ENCODE results near the gene DTNBP1. TPM values are rescaled to one million over a fixed set of nuclear protein-coding genes. Genes with fewer than 3 reads are reported as not detected.

The DTNBP1 gene
- total and polyA plus RNA-seq, 2 donors (not counting 3 experiments of a cell fraction or from before 2014, with no cell fraction given): 24.3 to 28.9 TPM

GRCh38 chr6:15672818-15673217 lies 10.0 kb upstream of the DTNBP1 start:
- CTCF ChIA-PET: interaction anchor here (1.7 kb wide), 1 partner anchor 510 kb away, joined by 5 read pairs; no protein-coding TSS in a partner anchor
- dilution Hi-C loops (cut with MboI; ENCODE audit: extremely low pct_ligation_motif_present, low sequenced_read_pairs) (no loop called here), intact Hi-C loops (cut with micrococcal nuclease) (no loop called here)
- no peak overlapping the region for H3K27ac ChIP-seq (ENCODE audit: insufficient read depth, low read depth, low read length)
- POLR2A ChIA-PET: no interaction called here
- no peak for FAIRE-seq
- no TSS peak for BruUV-seq (replicated peaks)
- TF ChIP-seq MAX (IDR thresholded peaks at IDR 0.05; ENCODE audit: insufficient read depth, insufficient read length) (no peak), JUN (IDR thresholded peaks at IDR 0.05; ENCODE audit: borderline replicate concordance, insufficient read depth, insufficient read length, low read depth) (no peak), MYC (IDR thresholded peaks at IDR 0.05; ENCODE audit: low read depth, low read length) (no peak), EZH2 (IDR thresholded peaks at IDR 0.05; ENCODE audit: borderline replicate concordance, low read depth, low read length, severe bottlenecking) (no peak), POLR2AphosphoS5 (IDR thresholded peaks at IDR 0.05; ENCODE audit: insufficient read depth, low read depth, low read length) (no peak), CTCF (IDR thresholded peaks at IDR 0.05; ENCODE audit: extremely low read depth in 1 of 2, insufficient read depth in 1 of 2, low read depth in 1 of 2, low read length in 2 of 2) (no peak), FOS (IDR thresholded peaks at IDR 0.05; ENCODE audit: borderline replicate concordance, insufficient read depth, low read length) (no peak), POLR2A (IDR thresholded peaks at IDR 0.05; ENCODE audit: low read depth, low read length) (no peak), GATA2 (IDR thresholded peaks at IDR 0.05; ENCODE audit: insufficient read depth, insufficient read length, low read depth, low read length) (no peak)
- no peaks in the 10 kb centered on the region for H3K9me3 ChIP-seq (replicated peaks; ENCODE audit: control insufficient read depth, insufficient read depth, low read length)
- H3K79me2 ChIP-seq (ENCODE audit: control insufficient read depth, insufficient read depth, low read length): no peaks in the 10 kb centered on the region
- H3K9me1 ChIP-seq (replicated peaks; ENCODE audit: control insufficient read depth, extremely low read depth, insufficient read depth, low read length): no peaks in the 10 kb centered on the region
- H4K20me1 ChIP-seq (replicated peaks; ENCODE audit: control insufficient read depth, extremely low read depth, insufficient read depth, low read length): no peaks in the 10 kb centered on the region
- no peak overlapping the region for H3K4me2 ChIP-seq (ENCODE audit: insufficient read depth, low read length)
- H3K4me3 ChIP-seq (replicated peaks in 1 of 3; ENCODE audit: insufficient read depth in 1 of 3, low read depth in 1 of 3, low read length in 3 of 3): no peak overlapping the region
- DNase-seq (ENCODE audit: low read depth, low spot score): no peak
- no peaks in the 10 kb centered on the region for H3K36me3 ChIP-seq (ENCODE audit: control insufficient read depth in 2 of 2, extremely low read depth in 1 of 2, insufficient read depth in 2 of 2, low read length in 2 of 2)
- no peak overlapping the region for H3K9ac ChIP-seq (replicated peaks; ENCODE audit: extremely low read depth, insufficient read depth, low read length)
- peaks cover 17 to 27% of the 10 kb centered on the region in 2 experiments for H3K27me3 ChIP-seq (ENCODE audit: control insufficient read depth in 2 of 2, insufficient read depth in 2 of 2, low read length in 2 of 2)
- H3K4me1 ChIP-seq (ENCODE audit: control insufficient read depth, extremely low read depth, insufficient read depth, low read length): no peaks in the 10 kb centered on the region
- no peak overlapping the region for H2AFZ ChIP-seq (ENCODE audit: low read depth, low read length)
